HEK293 (cell line): Measurements from ENCODE around the gene AMMECR1L.

ENCODE experiments used
- CTCF ChIA-PET: fragments of 350-600 bp; formaldehyde crosslinking; extraction: SDS; loops from one replicate; lab custom pipeline; 2021; ENCODE audit warnings: antibody characterized with exemption; lab: Yijun Ruan, JAX
- POLR2A ChIA-PET: fragments of 300-600 bp; formaldehyde crosslinking; extraction: SDS; loops from one replicate; lab custom pipeline; 2020; ENCODE audit warnings: antibody characterized with exemption, inconsistent platforms; lab: Yijun Ruan, JAX
- H3K27ac ChIP-seq: fragments of 200-500 bp; sonication (Bioruptor generic); 2 replicates; pipeline ENCODE4 v1.5.1; 2014; ENCODE audit warnings: low read depth, low read length, control low read depth, inconsistent platforms; ENCODE audit errors: extremely low read depth
- H3K36me3 ChIP-seq, 2 experiments: fragments of 200-500 bp in 1 of 2; sonication (Bioruptor generic) in 1 of 2; 1 replicate in 1 of 2; 2 replicates in 1 of 2; pipeline ENCODE4 v1.5.1; 2014 to 2017; ENCODE audit warnings: inconsistent platforms in 2 of 2, low read length in 2 of 2; ENCODE audit not compliant: control insufficient read depth in 2 of 2, insufficient read depth in 1 of 2
- H3K4me1 ChIP-seq: fragments of 200-500 bp; sonication (Bioruptor generic); 2 replicates; pipeline ENCODE4 v1.5.1; 2014; ENCODE audit warnings: mild to moderate bottlenecking, low read length, inconsistent platforms; ENCODE audit not compliant: control insufficient read depth, insufficient read depth
- H3K4me3 ChIP-seq: 2 replicates; pipeline ENCODE4 v1.5.1; 2011; ENCODE audit warnings: low read depth, mild to moderate bottlenecking, control low read depth, low read length, moderate library complexity
- H3K9me3 ChIP-seq: fragments of 200-500 bp; sonication (Bioruptor generic); 2 replicates; pipeline ENCODE4 v1.5.1; 2014; ENCODE audit warnings: low read depth, low read length, inconsistent platforms; ENCODE audit not compliant: control insufficient read depth, insufficient read depth
- KLF9 ChIP-seq: fragments of 450-650 bp; formaldehyde crosslinking; IDR thresholded peaks from 2 replicates; pipeline ENCODE4 v1.5.1; 2016; ENCODE audit warnings: missing biosample characterization, missing genetic modification characterization, low read depth
- OVOL3 ChIP-seq: fragments of 450-650 bp; formaldehyde crosslinking; IDR thresholded peaks from 2 replicates; pipeline ENCODE4 v1.5.1; 2016; ENCODE audit warnings: missing biosample characterization, missing genetic modification characterization
- SP2 ChIP-seq: fragments of 450-650 bp; formaldehyde crosslinking; IDR thresholded peaks from 2 replicates; pipeline ENCODE4 v1.5.1; 2016; ENCODE audit warnings: missing biosample characterization, missing genetic modification characterization
- ZBTB17 ChIP-seq: fragments of 450-650 bp; formaldehyde crosslinking; IDR thresholded peaks from 2 replicates; pipeline ENCODE4 v1.5.1; 2016; ENCODE audit warnings: missing biosample characterization, missing genetic modification characterization
- ZNF175 ChIP-seq: fragments of 450-650 bp; formaldehyde crosslinking; IDR thresholded peaks from 2 replicates; pipeline ENCODE4 v1.5.1; 2016; ENCODE audit warnings: missing biosample characterization, missing genetic modification characterization
- ZNF280D ChIP-seq: fragments of 450-650 bp; formaldehyde crosslinking; IDR thresholded peaks from 2 replicates; pipeline ENCODE4 v1.5.1; 2016; ENCODE audit warnings: missing biosample characterization, missing genetic modification characterization
- ZNF341 ChIP-seq: fragments of 450-650 bp; formaldehyde crosslinking; IDR thresholded peaks from 2 replicates; pipeline ENCODE4; 2016; ENCODE audit warnings: low read depth, missing biosample characterization, missing genetic modification characterization
- ZNF391 ChIP-seq: fragments of 450-650 bp; formaldehyde crosslinking; IDR thresholded peaks from 2 replicates; pipeline ENCODE4 v1.5.1; 2016; ENCODE audit warnings: low read depth, missing biosample characterization, missing genetic modification characterization, borderline replicate concordance
- ZNF394 ChIP-seq: fragments of 450-650 bp; formaldehyde crosslinking; IDR thresholded peaks from 2 replicates; pipeline ENCODE4 v1.5.1; 2016; ENCODE audit warnings: missing biosample characterization, missing genetic modification characterization, mild to moderate bottlenecking, moderate library complexity, borderline replicate concordance
- ZNF416 ChIP-seq: fragments of 450-650 bp; formaldehyde crosslinking; IDR thresholded peaks from 2 replicates; pipeline ENCODE4 v1.5.1; 2016; ENCODE audit warnings: missing biosample characterization, missing genetic modification characterization
- ZNF701 ChIP-seq: fragments of 450-650 bp; formaldehyde crosslinking; IDR thresholded peaks from 2 replicates; pipeline ENCODE4 v1.5.1; 2016; ENCODE audit warnings: missing biosample characterization, missing genetic modification characterization
- ZNF704 ChIP-seq: fragments of 450-650 bp; formaldehyde crosslinking; IDR thresholded peaks from 2 replicates; pipeline ENCODE4 v1.5.1; 2016; ENCODE audit warnings: missing biosample characterization, missing genetic modification characterization
- TF ChIP-seq, protein P1 (sequence below): fragments of 450-650 bp; formaldehyde crosslinking; IDR thresholded peaks from 2 replicates; pipeline ENCODE4 v1.5.1; 2016; ENCODE audit warnings: missing biosample characterization, missing genetic modification characterization
- TF ChIP-seq, protein P2 (sequence below): fragments of 450-650 bp; formaldehyde crosslinking; IDR thresholded peaks from 2 replicates; pipeline ENCODE4 v1.5.1; 2016; ENCODE audit warnings: missing biosample characterization, missing genetic modification characterization
- TF ChIP-seq, protein P3 (sequence below): fragments of 450-650 bp; formaldehyde crosslinking; IDR thresholded peaks from 2 replicates; pipeline ENCODE4 v1.5.1; 2016; ENCODE audit warnings: missing biosample characterization, missing genetic modification characterization
- TF ChIP-seq, protein P4 (sequence below): fragments of 450-650 bp; formaldehyde crosslinking; IDR thresholded peaks from 2 replicates; pipeline ENCODE4 v1.5.1; 2016; ENCODE audit warnings: missing biosample characterization, missing genetic modification characterization

AMMECR1L gene

DNA sequence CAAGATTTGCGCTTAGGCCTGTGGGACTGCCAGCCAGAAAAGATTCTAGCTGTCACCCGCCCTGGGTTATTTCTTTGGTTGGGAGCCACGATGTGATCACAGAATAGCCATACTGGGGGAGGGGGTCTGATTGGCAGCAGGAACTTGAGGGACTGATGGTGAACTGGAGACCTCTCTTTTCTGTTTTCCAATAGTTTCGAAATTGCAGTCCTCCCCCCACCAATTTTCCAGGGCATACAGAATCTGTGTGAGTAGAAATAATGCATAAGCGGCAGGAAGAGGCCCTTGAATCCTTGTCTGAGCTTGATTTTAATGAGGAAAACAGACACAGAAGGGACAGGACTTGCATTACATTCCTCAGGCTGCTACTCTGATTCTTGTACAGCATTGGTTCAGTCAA, 25.6 kb downstream of the AMMECR1L start:
- H3K4me1 ChIP-seq, result peaks cover 5% of the 10 kb centered on the region
- no peak overlapping the region for H3K4me3 ChIP-seq
- CTCF ChIA-PET, result interaction anchor here (1.1 to 1.3 kb wide), 2 partner anchors 17 to 269 kb away, joined by 3 to 4 read pairs; no protein-coding TSS in a partner anchor
- peaks cover 17 to 39% of the 10 kb centered on the region in 2 experiments for H3K36me3 ChIP-seq
- no peak overlapping the region for H3K27ac ChIP-seq
- no peaks in the 10 kb centered on the region for H3K9me3 ChIP-seq
- TF ChIP-seq ZNF701 (tag by site-specific recombination), result no peak
- TF ChIP-seq, protein P1, sequence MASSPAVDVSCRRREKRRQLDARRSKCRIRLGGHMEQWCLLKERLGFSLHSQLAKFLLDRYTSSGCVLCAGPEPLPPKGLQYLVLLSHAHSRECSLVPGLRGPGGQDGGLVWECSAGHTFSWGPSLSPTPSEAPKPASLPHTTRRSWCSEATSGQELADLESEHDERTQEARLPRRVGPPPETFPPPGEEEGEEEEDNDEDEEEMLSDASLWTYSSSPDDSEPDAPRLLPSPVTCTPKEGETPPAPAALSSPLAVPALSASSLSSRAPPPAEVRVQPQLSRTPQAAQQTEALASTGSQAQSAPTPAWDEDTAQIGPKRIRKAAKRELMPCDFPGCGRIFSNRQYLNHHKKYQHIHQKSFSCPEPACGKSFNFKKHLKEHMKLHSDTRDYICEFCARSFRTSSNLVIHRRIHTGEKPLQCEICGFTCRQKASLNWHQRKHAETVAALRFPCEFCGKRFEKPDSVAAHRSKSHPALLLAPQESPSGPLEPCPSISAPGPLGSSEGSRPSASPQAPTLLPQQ (tag by site-specific recombination), result no peak
- TF ChIP-seq ZNF175 (tag by site-specific recombination), result no peak
- TF ChIP-seq, protein P2, sequence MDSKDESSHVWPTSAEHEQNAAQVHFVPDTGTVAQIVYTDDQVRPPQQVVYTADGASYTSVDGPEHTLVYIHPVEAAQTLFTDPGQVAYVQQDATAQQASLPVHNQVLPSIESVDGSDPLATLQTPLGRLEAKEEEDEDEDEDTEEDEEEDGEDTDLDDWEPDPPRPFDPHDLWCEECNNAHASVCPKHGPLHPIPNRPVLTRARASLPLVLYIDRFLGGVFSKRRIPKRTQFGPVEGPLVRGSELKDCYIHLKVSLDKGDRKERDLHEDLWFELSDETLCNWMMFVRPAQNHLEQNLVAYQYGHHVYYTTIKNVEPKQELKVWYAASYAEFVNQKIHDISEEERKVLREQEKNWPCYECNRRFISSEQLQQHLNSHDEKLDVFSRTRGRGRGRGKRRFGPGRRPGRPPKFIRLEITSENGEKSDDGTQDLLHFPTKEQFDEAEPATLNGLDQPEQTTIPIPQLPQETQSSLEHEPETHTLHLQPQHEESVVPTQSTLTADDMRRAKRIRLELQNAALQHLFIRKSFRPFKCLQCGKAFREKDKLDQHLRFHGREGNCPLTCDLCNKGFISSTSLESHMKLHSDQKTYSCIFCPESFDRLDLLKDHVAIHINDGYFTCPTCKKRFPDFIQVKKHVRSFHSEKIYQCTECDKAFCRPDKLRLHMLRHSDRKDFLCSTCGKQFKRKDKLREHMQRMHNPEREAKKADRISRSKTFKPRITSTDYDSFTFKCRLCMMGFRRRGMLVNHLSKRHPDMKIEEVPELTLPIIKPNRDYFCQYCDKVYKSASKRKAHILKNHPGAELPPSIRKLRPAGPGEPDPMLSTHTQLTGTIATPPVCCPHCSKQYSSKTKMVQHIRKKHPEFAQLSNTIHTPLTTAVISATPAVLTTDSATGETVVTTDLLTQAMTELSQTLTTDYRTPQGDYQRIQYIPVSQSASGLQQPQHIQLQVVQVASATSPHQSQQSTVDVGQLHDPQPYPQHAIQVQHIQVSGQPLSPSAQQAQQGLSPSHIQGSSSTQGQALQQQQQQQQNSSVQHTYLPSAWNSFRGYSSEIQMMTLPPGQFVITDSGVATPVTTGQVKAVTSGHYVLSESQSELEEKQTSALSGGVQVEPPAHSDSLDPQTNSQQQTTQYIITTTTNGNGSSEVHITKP, result no peak
- peak; percentile 40; the same call in 1 of the 2 replicates for TF ChIP-seq ZBTB17 (tag by site-specific recombination)
- TF ChIP-seq ZNF280D (tag by site-specific recombination), result no peak
- POLR2A ChIA-PET, result interaction anchor here (0.6 to 0.9 kb wide), 2 partner anchors 10 to 24 kb away, joined by 3 read pairs; no protein-coding TSS in a partner anchor

DNA sequence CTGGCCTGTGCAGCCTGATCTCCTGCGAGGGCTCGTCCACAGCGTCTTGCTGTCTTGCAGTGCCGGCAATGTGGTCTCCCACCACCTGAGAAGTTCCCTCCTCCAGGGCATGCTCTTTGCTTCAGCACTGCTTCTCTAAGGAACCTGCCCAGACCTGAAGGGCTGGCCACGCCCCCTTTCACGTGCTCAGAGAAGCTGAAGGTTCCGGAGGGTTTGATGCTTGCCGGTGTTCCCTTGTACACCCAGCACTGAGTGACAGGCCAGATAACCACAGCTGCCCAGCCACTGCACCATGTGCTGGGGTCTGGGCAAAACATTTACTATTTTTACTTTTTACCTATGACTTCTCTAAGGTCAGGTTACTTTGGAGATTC, 26.1 kb downstream of the AMMECR1L start:
- H3K4me3 ChIP-seq, result no peak overlapping the region
- TF ChIP-seq KLF9 (tag by site-specific recombination) (peak; percentile 75), ZNF394 (tag by site-specific recombination) (peak; percentile 71; the same call in 1 of the 2 replicates), ZNF341 (peak; percentile 74), ZNF704 (no peak), OVOL3 (tag by site-specific recombination) (no peak), SP2 (peak; percentile 39), ZNF391 (no peak), ZNF416 (tag by site-specific recombination) (no peak)
- TF ChIP-seq, protein P3, sequence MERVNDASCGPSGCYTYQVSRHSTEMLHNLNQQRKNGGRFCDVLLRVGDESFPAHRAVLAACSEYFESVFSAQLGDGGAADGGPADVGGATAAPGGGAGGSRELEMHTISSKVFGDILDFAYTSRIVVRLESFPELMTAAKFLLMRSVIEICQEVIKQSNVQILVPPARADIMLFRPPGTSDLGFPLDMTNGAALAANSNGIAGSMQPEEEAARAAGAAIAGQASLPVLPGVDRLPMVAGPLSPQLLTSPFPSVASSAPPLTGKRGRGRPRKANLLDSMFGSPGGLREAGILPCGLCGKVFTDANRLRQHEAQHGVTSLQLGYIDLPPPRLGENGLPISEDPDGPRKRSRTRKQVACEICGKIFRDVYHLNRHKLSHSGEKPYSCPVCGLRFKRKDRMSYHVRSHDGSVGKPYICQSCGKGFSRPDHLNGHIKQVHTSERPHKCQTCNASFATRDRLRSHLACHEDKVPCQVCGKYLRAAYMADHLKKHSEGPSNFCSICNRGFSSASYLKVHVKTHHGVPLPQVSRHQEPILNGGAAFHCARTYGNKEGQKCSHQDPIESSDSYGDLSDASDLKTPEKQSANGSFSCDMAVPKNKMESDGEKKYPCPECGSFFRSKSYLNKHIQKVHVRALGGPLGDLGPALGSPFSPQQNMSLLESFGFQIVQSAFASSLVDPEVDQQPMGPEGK (tag by site-specific recombination), result no peak
- TF ChIP-seq, protein P4, sequence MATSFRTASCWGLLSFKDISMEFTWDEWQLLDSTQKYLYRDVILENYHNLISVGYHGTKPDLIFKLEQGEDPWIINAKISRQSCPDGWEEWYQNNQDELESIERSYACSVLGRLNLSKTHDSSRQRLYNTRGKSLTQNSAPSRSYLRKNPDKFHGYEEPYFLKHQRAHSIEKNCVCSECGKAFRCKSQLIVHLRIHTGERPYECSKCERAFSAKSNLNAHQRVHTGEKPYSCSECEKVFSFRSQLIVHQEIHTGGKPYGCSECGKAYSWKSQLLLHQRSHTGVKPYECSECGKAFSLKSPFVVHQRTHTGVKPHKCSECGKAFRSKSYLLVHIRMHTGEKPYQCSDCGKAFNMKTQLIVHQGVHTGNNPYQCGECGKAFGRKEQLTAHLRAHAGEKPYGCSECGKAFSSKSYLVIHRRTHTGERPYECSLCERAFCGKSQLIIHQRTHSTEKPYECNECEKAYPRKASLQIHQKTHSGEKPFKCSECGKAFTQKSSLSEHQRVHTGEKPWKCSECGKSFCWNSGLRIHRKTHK (tag by site-specific recombination), result no peak
- ChIA-PET CTCF (interaction anchor here (1.1 to 1.3 kb wide), 2 partner anchors 18 to 269 kb away, joined by 3 to 4 read pairs; no protein-coding TSS in a partner anchor), POLR2A (interaction anchor here (0.6 to 0.9 kb wide), 2 partner anchors 9 to 25 kb away, joined by 3 read pairs; no protein-coding TSS in a partner anchor)
- H3K36me3 ChIP-seq, result peaks cover 17 to 38% of the 10 kb centered on the region in 2 experiments
- H3K4me1 ChIP-seq, result peaks cover 7% of the 10 kb centered on the region
- H3K27ac ChIP-seq, result no peak overlapping the region
- no peaks in the 10 kb centered on the region for H3K9me3 ChIP-seq
